GM18873 (cell line): ENCODE measurements around the gene PFDN1.
"Not testable (repeated sequence)": the region's sequence is repeated elsewhere in the genome, so short reads cannot be mapped to it uniquely, and the experiment has no call there.

Source experiments
- ATAC-seq: cut with Tn5 transposase; IDR thresholded peaks from one replicate; pipeline ENCODE4 v1.9.1; 2021; ENCODE audit warnings: mild to moderate bottlenecking, moderate library complexity, moderate number of reproducible peaks; ENCODE audit not compliant: unreplicated experiment, low FRiP score

PFDN1 gene

GRCh38 chr5:140302786-140303639 is at the start of gene PFDN1:
PFDN1 (minus strand) TSS chr5:140303101; CDS start chr5:140303073, 28 bp downstream.
- ATAC-seq, result peak; percentile 89

DNA sequence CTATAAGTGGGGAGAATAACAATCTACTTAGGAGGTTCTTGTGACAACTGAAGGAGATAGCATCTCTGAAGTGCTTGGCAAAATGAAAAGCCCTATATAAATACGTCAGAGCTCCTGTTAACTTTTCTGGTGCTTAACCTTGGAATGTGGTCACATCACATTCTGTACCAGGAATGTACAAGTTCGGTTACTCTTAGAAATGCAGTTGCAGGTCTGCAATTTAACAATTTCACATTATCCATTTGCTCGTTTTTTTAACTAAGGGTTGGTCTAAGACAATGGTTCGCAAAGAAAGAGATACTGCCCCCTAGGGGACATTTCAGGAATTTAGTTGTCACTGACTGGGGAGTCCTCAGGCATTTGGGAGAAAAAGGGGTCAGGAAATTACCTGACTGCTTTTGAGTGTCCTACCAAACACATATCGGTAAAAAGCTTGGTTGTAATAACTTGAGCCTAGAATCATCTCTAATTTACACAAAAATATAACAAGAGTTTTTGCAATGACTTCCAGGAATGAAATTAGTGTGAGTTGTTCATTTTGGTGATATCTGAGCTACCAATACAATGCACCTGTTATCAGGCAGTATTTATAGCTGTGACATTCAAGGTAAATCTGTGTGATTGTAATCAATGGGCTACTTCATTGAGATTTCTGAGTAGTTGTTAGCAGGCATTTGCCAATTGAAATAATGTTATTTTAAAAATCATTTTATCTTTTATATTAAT is 48.9 kb upstream of the PFDN1 start:
- peak; percentile 49 for ATAC-seq

GRCh38 chr5:140349244-140349643 is 46.3 kb upstream of the PFDN1 start:
- no peak for ATAC-seq

DNA sequence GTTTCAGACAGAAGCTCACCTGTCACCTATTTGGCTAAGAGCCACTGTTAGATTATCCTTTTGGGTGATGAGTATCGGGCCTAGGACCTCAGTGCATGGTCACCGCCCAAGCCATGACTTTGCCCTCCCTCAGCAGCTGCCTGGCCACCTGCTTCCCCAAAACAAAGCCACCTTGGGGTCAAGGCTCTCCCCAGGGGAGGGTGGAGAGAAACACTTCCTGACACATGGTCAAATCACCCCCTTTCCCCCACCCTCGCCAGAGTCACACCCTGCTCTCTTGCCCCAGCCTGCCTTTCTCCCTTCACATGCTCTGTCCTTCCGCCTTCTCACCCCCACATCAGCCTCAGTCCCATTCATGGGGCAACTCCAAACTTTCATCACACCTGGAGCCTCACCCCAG is 45.2 kb upstream of the PFDN1 start:
- ATAC-seq, result no peak

GRCh38 chr5:140347360-140347759 is 44.5 kb upstream of the PFDN1 start:
- ATAC-seq, result no peak

DNA sequence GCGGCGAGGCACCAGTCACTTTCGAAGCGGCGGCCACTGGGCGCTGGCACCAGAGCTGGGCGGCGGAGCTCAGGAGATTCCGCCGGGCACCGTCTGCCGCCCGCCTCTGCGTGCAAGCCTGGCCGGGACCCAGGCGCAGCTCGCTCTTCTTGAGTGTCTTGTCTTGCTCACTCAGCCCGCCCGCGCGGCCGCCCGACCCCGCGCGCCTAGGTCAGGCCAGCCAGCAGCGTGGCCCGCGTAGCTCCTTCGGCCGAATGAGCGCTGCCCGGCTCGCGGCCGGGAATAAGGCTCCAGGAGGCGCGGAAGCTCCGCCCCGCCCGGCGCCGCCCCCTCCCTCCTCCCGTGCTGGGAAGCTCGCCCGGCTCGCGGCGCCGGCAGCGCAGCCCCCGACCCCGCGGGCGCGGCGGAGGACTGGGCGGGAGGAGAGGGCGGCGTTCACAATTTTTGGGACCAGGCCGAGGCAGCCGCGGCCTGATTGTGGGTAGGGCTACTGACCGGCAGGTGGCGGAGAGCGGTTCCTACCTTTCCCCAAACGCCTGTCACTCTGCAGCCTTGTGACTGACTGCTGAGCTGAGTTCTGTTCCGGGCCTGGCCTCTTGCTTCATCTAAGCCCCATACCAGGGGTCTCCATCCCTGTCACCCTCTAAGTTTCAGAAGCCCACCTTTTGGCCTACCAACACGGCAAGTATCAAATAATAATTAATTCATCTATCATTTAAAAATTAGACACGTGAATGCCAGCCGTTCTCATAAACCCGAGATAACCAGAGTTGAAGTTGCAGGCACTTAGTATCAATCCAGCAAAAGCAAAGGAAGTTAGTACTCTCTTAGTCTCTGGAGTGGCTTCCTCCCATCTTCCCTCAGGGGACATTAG is 43.7 kb upstream of the PFDN1 start, which contains the start of gene HBEGF:
HBEGF (minus strand) TSS at position 256 of the 874 bp plus-strand sequence. CDS start 275 bp downstream, outside the sequence.
- ATAC-seq, result peak; percentile 61

DNA sequence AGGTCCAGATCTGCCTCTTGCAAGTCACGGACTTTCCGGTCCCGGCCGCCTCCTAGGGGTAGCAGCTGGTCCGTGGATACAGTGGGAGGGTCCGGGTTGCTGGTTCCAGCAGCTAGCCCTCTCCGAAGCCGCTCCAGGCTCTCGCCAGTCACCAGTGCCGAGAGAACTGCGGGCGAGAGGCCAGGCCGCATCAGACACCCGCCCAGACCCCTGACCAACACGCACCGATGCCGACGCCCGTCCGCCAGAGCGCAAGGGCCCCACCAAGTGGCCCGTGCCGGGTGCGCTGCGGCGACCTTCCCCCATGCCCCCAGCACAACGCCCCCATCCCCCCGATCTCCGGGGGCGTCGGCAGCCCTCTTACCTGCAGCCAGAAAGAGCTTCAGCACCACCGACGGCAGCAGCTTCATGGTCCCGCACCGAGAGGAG is 43.0 kb upstream of the PFDN1 start:
- peak; percentile 3 for ATAC-seq

DNA sequence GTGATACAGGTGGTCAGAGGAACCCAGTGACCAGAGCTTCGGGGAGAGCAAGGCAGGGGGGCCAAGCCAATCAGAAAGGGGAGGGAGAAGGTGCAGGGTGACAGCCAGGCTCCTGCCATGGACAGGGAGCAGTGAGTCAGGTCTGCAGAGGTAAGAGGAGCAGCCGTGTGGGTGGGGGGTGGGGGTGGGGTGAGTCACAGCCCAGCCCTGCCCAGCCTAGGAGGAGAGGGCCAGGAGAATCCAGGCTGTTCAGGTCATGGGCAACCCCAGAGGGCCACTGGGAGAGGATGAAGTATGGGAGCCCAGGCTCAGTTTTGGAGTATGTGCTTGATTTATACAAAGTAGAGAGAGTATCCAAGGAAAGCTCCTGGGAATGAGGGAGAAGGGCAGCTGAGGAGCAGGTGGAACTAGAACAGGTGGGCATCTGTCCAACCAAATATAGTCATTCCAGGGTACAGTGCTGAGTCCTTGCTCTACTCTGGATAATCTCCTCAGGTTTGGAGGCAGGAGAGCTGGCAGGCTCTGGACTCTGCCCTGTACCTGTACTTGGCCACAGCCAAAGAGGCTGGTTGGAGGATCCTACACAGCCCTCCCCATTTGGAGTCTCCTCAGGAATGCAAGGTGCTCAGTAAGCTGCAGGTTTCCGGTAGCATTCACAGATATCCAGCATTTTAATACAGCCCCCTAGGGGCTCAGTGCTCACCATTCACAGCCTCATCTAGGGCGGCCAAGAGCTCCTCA is 42.0 kb upstream of the PFDN1 start:
- ATAC-seq, result no peak

- ATAC-seq, result not testable (repeated sequence)
Measured at GRCh38 chr5:140343849-140344248, 40.9 kb upstream of the PFDN1 start.

DNA sequence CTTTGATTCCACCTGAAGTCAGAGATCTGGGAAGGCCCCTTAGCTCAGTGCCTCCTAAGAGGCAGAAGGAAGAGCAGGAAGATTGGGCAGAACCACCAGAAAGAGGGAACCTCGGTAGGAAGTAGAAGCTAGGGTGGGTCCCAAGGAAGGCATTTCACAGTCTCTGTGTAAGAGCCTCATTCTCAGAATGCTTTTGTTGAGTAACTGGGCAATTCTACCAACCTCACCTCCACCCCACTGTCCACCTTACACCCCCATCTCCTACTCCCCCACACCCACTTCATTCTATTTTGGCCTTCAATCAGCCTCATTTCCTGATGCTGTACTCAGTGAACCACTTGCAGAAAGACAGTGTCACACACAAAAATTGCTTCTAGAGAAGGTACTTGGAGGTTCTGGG is 40.0 kb upstream of the PFDN1 start:
- no peak for ATAC-seq

- ATAC-seq, result no peak
Measured at GRCh38 chr5:140342287-140342686, 39.4 kb upstream of the PFDN1 start.

DNA sequence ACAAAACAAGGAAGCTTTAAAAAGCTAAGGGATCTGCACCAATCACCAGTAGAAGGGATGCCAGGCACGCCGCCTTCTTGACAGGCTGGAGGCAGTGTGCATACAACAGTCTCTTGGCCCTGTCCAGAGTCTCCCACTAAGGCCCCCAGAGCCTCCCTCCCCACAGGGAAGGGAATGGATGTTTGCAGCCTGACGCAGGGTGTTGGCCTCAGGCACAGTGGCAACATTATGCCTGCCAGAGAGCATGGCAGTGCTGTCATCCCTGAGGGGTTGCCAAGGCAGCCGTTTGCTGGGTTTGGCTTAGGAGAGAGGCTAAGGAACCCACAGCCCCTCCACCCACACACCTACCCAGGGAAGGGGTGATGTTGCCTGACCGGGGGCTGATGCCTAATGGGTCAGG is 38.7 kb upstream of the PFDN1 start:
- no peak for ATAC-seq

DNA sequence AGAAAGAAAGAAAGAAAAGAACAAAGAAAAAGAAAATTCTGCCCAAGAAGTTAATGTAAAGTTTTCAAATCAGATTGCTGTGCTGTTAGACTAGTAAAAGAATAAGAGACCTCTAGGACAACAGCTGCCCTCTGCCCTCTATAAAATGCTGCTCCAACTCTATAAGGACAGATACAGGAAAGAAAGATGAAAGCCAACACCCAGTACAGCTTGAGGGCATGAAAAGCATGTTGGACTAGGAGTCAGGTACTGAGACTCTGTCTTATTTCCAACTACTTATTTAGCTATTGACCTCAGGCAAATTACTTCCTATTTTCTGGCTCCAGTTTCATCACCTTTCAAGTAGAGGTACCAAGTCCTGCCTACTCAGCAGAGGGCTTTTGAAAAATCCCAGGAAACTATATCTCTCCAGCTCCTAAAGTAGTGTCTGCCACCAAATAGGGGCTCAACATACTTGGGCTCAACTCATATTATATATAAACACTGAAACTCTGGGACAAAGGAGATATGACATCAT is 37.8 kb upstream of the PFDN1 start:
- ATAC-seq, result no peak

GRCh38 chr5:140339636-140340035 is 36.7 kb upstream of the PFDN1 start:
- ATAC-seq, result no peak

- no peak for ATAC-seq
Measured at GRCh38 chr5:140338908-140339307, 36.0 kb upstream of the PFDN1 start.

GRCh38 chr5:140338336-140338735 is 35.4 kb upstream of the PFDN1 start:
- ATAC-seq, result no peak

DNA sequence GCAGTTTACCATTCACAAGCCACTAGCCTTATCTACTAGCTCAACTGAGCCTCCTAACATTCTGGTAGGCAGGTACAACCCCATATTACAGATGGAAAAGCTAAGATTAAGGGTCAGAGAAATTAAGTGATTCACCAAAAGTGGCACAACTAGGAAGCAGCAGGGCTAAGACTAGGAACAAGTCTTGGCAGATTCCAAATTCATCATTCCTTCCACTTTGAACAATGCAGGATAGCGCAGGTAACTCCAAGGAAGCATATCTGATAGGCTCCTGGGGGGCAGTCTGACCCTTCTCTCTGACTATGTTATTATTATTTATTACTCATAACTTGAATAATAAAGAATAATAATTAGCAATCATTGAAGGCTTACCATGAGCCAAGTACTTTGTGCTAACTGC is 35.0 kb upstream of the PFDN1 start:
- no peak for ATAC-seq

DNA sequence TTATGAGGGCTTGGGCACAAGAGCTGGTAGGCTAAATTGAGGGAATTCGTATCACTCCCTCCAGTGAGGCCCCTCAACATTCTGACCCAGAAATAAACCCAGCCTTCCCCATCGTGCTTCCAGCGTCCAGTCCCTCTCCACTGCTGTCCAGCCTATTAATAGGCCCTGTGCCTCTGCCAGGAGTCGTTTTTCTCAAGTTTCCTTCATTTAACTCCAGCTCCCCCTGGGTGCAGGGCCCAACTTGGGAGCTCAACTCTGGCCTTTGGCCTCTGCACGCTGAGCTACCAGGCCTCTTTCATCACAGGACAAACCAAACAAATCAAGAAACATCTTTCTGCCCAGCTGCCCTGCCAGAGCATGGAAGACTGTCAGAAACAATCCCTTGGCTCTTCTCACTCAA is 33.5 kb upstream of the PFDN1 start:
- ATAC-seq, result no peak

DNA sequence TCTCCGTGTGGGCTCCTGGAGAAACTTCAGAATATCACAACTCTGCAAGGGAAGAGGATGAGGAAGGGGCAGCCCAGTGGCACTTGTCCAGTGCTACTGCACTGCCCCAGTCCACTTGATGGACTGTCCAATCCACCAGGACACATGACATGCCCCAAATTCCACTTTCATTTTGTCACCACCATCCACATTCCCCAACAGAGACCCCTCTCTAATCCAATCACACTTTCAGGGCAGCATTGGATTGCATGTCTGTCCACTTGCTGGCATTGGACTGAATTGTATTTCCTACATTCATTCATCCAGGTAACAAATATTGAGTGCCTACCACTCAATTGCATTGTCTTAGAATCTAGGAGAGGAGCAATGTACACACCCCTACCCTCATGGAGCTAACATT is 28.7 kb upstream of the PFDN1 start:
- ATAC-seq, result no peak
